Rectal smooth muscle tissue (tissue), 1 donor: ENCODE measurements around the gene DENND1A.

Source experiments
- H3K27ac ChIP-seq: one replicate; pipeline ENCODE4 v1.7.0; 2013; ENCODE audit warnings: low read depth, low read length, inconsistent platforms
- H3K27me3 ChIP-seq: one replicate; pipeline ENCODE4 v1.7.0; 2013; ENCODE audit warnings: low read length; ENCODE audit not compliant: control insufficient read depth, insufficient read depth
- H3K36me3 ChIP-seq: one replicate; pipeline ENCODE4 v1.7.0; 2013; ENCODE audit warnings: low read length; ENCODE audit not compliant: control insufficient read depth, insufficient read depth
- H3K4me1 ChIP-seq: one replicate; pipeline ENCODE4 v1.7.0; 2013; ENCODE audit warnings: low read length; ENCODE audit not compliant: control insufficient read depth, insufficient read depth
- H3K4me3 ChIP-seq: one replicate; pipeline ENCODE4 v1.7.0; 2013; ENCODE audit warnings: low read length
- H3K9ac ChIP-seq: one replicate; pipeline ENCODE4 v1.7.0; 2013; ENCODE audit warnings: low read length

Gene DENND1A

GRCh38 chr9:123620239-123620638, 309.7 kb downstream of the DENND1A start:
- no peaks in the 10 kb centered on the region for H3K4me1 ChIP-seq
- no peaks in the 10 kb centered on the region for H3K27me3 ChIP-seq
- H3K27ac ChIP-seq, result no peak overlapping the region
- no peak overlapping the region for H3K9ac ChIP-seq
- no peak overlapping the region for H3K4me3 ChIP-seq
- H3K36me3 ChIP-seq, result no peaks in the 10 kb centered on the region

- no peaks in the 10 kb centered on the region for H3K4me1 ChIP-seq
- no peaks in the 10 kb centered on the region for H3K27me3 ChIP-seq
- H3K4me3 ChIP-seq, result no peak overlapping the region
- H3K36me3 ChIP-seq, result no peaks in the 10 kb centered on the region
- no peak overlapping the region for H3K27ac ChIP-seq
- no peak overlapping the region for H3K9ac ChIP-seq
Observed at GRCh38 chr9:123617952-123618678, 311.8 kb downstream of the DENND1A start.

- Histone ChIP-seq H3K27ac (no peak overlapping the region), H3K4me3 (no peak overlapping the region), H3K27me3 (no peaks in the 10 kb centered on the region)
Observed at GRCh38 chr9:123617286-123617685, 312.6 kb downstream of the DENND1A start.

GRCh38 chr9:123616707-123617106, 313.2 kb downstream of the DENND1A start:
- Histone ChIP-seq H3K27me3 (no peaks in the 10 kb centered on the region), H3K4me3 (no peak overlapping the region), H3K4me1 (no peaks in the 10 kb centered on the region), H3K27ac (no peak overlapping the region), H3K36me3 (no peaks in the 10 kb centered on the region), H3K9ac (no peak overlapping the region)

More at GRCh38 chr9:123617286-123617685, 312.6 kb downstream of the DENND1A start:
- no peaks in the 10 kb centered on the region for H3K4me1 ChIP-seq
- no peaks in the 10 kb centered on the region for H3K36me3 ChIP-seq
- no peak overlapping the region for H3K9ac ChIP-seq

GRCh38 chr9:123615381-123615780, 314.5 kb downstream of the DENND1A start:
- Histone ChIP-seq H3K36me3 (no peaks in the 10 kb centered on the region), H3K27me3 (no peaks in the 10 kb centered on the region), H3K27ac (no peak overlapping the region), H3K4me3 (no peak overlapping the region), H3K9ac (no peak overlapping the region), H3K4me1 (no peaks in the 10 kb centered on the region)

GRCh38 chr9:123614306-123615263, 315.3 kb downstream of the DENND1A start:
- no peaks in the 10 kb centered on the region for H3K36me3 ChIP-seq
- no peak overlapping the region for H3K9ac ChIP-seq
- no peaks in the 10 kb centered on the region for H3K4me1 ChIP-seq
- no peaks in the 10 kb centered on the region for H3K27me3 ChIP-seq
- H3K4me3 ChIP-seq, result no peak overlapping the region
- no peak overlapping the region for H3K27ac ChIP-seq

- Histone ChIP-seq H3K36me3 (peaks cover 2% of the 10 kb centered on the region), H3K27ac (no peak overlapping the region), H3K9ac (no peak overlapping the region), H3K4me1 (no peaks in the 10 kb centered on the region), H3K27me3 (no peaks in the 10 kb centered on the region), H3K4me3 (no peak overlapping the region)
Observed at GRCh38 chr9:123611226-123611625, 318.7 kb downstream of the DENND1A start.

- Histone ChIP-seq H3K27me3 (no peaks in the 10 kb centered on the region), H3K4me1 (no peaks in the 10 kb centered on the region), H3K4me3 (no peak overlapping the region), H3K9ac (no peak overlapping the region), H3K27ac (no peak overlapping the region), H3K36me3 (peaks cover 2% of the 10 kb centered on the region)
Observed at GRCh38 chr9:123609844-123610243, 320.1 kb downstream of the DENND1A start.

- Histone ChIP-seq H3K27ac (no peak overlapping the region), H3K4me1 (no peaks in the 10 kb centered on the region), H3K27me3 (no peaks in the 10 kb centered on the region), H3K36me3 (peaks cover 2% of the 10 kb centered on the region), H3K4me3 (no peak overlapping the region), H3K9ac (no peak overlapping the region)
Observed at GRCh38 chr9:123608104-123608503, 321.8 kb downstream of the DENND1A start.

GRCh38 chr9:123607479-123607878, 322.4 kb downstream of the DENND1A start:
- H3K36me3 ChIP-seq, result peaks cover 2% of the 10 kb centered on the region
- H3K4me3 ChIP-seq, result no peak overlapping the region
- H3K27ac ChIP-seq, result no peak overlapping the region
- no peaks in the 10 kb centered on the region for H3K4me1 ChIP-seq
- H3K27me3 ChIP-seq, result no peaks in the 10 kb centered on the region
- H3K9ac ChIP-seq, result no peak overlapping the region

GRCh38 chr9:123606141-123606540, 323.8 kb downstream of the DENND1A start:
- no peak overlapping the region for H3K27ac ChIP-seq
- no peak overlapping the region for H3K4me3 ChIP-seq
- peaks cover 2% of the 10 kb centered on the region for H3K36me3 ChIP-seq
- H3K9ac ChIP-seq, result no peak overlapping the region
- H3K27me3 ChIP-seq, result no peaks in the 10 kb centered on the region
- H3K4me1 ChIP-seq, result no peaks in the 10 kb centered on the region

- Histone ChIP-seq H3K4me3 (no peak overlapping the region), H3K36me3 (peaks cover 2% of the 10 kb centered on the region), H3K27ac (no peak overlapping the region), H3K9ac (no peak overlapping the region), H3K27me3 (no peaks in the 10 kb centered on the region), H3K4me1 (no peaks in the 10 kb centered on the region)
Observed at GRCh38 chr9:123605286-123605685, 324.6 kb downstream of the DENND1A start.
